Activated effector memory CD4-positive, alpha-beta T cell treated with anti-CD3 and anti-CD28 coated beads, Interleukin-2, amount 50 U/mL, for 16 hours (primary cell): ENCODE data around the gene MTX1.
"Not testable (repeated sequence)": the region's sequence is repeated elsewhere in the genome, so short reads cannot be mapped to it uniquely, and the experiment has no call there.

Source experiments
- DNase-seq: peaks from one replicate; pipeline ENCODE4 v3.0.0-alpha.2; 2020

Gene MTX1

GRCh38 chr1:155189926-155190325, 18.6 kb upstream of the MTX1 start:
- DNase-seq: not testable (repeated sequence)

- DNase-seq: no peak
Measured at GRCh38 chr1:155191904-155192303, 16.6 kb upstream of the MTX1 start.

GRCh38 chr1:155192346-155193274, 15.9 kb upstream of the MTX1 start:
- DNase-seq: no peak

GRCh38 chr1:155193275-155193990, 15.1 kb upstream of the MTX1 start:
- DNase-seq: peak; percentile 91

GRCh38 chr1:155193991-155194240, 14.6 kb upstream of the MTX1 start:
- DNase-seq: not testable (repeated sequence)

- no peak for DNase-seq
Measured at GRCh38 chr1:155195201-155196102, 13.0 kb upstream of the MTX1 start.

- DNase-seq: no peak
Measured at GRCh38 chr1:155196103-155196892, 12.2 kb upstream of the MTX1 start.

GRCh38 chr1:155196893-155197638, 11.4 kb upstream of the MTX1 start:
- no peak for DNase-seq

- DNase-seq: no peak
Measured at GRCh38 chr1:155197901-155198546, 10.5 kb upstream of the MTX1 start.

- no peak for DNase-seq
Measured at GRCh38 chr1:155198547-155198906, 10.0 kb upstream of the MTX1 start.

GRCh38 chr1:155199792-155200191, 8.7 kb upstream of the MTX1 start:
- no peak for DNase-seq

- DNase-seq: no peak
Measured at GRCh38 chr1:155200920-155201319, 7.6 kb upstream of the MTX1 start.

- no peak for DNase-seq
Measured at GRCh38 chr1:155202198-155202597, 6.3 kb upstream of the MTX1 start.

GRCh38 chr1:155202731-155203515, 5.6 kb upstream of the MTX1 start:
- no peak for DNase-seq

GRCh38 chr1:155205035-155205434, 3.5 kb upstream of the MTX1 start:
- no peak for DNase-seq

GRCh38 chr1:155205969-155206593, 2.4 kb upstream of the MTX1 start:
- DNase-seq: no peak

- peak; percentile 96 for DNase-seq
Measured at GRCh38 chr1:155206891-155207805, 1.3 kb upstream of the MTX1 start.

- DNase-seq: no peak
Measured at GRCh38 chr1:155207806-155208540, 522 bp upstream of the MTX1 start, which contains the start of gene THBS3. THBS3 (minus strand) TSS chr1:155207897; CDS start chr1:155207876, 21 bp downstream.
